HG02610 (cell line): ENCODE measurements around the gene NANOG.
A peak's percentile ranks its signal among the peaks of the same experiment; 100 is the strongest.
"Not testable (repeated sequence)": the region's sequence is repeated elsewhere in the genome, so short reads cannot be mapped to it uniquely, and the experiment has no call there.

Experiments used
- ATAC-seq: cut with Tn5 transposase; IDR thresholded peaks from one replicate; pipeline ENCODE4 v1.9.1; 2021; ENCODE audit warnings: mild to moderate bottlenecking, moderate library complexity; ENCODE audit not compliant: unreplicated experiment

NANOG gene

DNA sequence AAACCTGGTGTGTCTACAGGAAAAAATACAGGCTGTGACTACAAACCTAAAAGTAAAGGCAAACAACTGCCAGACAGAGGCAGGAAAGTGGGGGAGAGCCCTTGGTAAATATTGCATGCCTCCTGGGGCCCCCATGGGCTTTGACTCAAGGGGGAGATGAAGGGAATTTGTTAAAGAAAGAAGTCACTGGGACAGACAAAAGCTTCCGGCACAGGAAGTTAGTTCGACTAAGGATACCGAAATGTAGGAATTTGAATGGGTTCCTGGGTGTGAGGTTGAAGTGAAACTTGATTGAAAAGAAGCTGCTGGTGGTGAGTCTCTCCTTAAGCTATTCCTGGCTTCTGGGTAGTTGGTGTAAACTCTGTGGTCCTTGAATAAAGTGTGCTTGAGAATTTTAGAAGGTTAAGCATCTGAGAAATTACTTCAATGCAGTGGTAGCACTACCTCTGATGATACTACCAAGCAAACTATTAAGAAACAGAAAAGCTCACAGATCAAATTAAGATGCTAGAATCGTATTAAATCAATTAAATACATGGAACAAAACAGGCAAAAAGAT, 9.6 kb downstream of the NANOG start:
- ATAC-seq, result not testable (repeated sequence)

DNA sequence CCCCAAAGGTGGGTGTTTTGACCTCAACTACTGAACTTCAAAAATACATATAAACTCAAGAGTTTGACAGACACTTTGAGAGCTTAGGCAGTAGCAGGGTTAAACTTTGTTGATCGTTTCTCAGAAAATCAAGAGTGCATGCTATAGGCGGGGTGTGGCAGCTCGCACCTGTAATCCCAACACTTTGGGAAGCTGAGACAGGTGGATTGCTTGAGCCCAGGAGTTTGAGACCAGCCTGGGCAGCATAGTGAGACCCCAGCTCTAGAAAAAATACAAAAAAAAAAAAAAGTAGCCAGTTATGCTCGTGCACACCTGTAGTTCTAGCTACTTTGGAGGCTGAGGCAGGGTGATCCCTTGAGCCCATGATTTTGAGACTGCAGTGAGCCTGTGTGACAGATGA, 12.3 kb downstream of the NANOG start:
- no peak for ATAC-seq

GRCh38 chr12:7806319-7806718, 17.1 kb downstream of the NANOG start:
- ATAC-seq, result not testable (repeated sequence)

- no peak for ATAC-seq
Measured at GRCh38 chr12:7806863-7807487, 17.8 kb downstream of the NANOG start.

- ATAC-seq, result not testable (repeated sequence)
Measured at GRCh38 chr12:7825754-7826153, 36.6 kb downstream of the NANOG start.

GRCh38 chr12:7829737-7830136, 40.5 kb downstream of the NANOG start:
- not testable (repeated sequence) for ATAC-seq

GRCh38 chr12:7832059-7832696, 43.0 kb downstream of the NANOG start:
- peak; percentile 46 for ATAC-seq

GRCh38 chr12:7833201-7833600, 44.0 kb downstream of the NANOG start:
- ATAC-seq, result not testable (repeated sequence)

DNA sequence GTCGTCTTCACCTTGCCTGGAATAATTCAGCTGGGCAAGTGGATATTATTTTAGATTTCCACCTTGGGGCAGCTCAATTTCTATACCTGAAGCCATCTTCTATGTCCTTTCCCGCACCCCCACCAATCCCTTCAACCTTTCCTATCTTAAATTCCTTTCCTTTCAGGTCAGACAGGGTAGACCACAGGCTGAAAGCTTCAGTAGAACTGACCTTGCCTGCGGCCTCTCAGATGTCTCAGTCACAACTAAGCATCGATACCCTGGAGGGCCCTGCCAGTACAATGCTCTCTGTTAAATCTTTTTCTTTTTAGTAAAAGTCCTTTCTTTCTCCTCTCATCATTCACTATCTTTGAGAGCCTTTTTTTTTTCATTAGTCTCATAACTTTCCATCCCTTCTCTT, 44.6 kb downstream of the NANOG start:
- ATAC-seq, result no peak

- no peak for ATAC-seq
Measured at GRCh38 chr12:7834701-7835100, 45.5 kb downstream of the NANOG start.

- ATAC-seq, result no peak
Measured at GRCh38 chr12:7835116-7835515, 45.9 kb downstream of the NANOG start.

DNA sequence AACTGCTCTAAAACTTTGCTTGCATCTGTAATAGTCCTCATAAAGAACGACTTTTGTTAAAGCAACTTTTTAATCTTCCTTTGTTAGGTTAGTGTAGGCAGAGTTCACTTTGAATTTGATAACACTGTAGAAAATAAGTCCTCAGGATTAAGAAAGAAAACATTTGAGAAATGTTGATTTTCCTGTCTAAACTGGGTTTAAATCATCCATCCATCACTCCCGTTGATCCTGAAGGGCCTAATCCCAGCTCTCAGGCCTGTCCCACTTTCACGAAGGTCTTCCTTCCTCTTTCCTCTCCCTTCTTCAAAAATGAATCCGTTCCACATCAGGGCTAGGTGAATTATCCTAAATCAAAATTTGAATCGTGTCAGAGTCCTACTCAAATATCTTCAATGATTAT, 46.6 kb downstream of the NANOG start:
- ATAC-seq, result no peak

DNA sequence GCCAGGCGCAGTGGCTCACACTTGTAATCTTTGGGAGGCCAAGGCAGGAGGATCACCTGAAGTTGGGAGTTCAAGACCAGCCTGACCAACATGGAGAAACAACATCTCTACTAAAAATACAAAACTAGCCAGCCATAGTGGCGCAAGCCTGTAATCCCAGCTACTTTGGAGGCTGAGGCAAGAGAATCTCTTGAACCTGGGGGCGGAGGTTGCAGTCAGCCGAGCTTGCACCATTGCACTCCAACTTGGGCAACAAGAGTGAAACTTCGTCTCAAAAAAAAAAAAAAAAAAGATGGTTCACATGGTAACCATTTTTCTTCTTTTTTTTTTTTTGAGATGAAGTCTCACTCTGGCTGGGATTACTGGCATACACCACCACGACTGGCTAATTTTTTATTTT, 48.2 kb downstream of the NANOG start:
- no peak for ATAC-seq

DNA sequence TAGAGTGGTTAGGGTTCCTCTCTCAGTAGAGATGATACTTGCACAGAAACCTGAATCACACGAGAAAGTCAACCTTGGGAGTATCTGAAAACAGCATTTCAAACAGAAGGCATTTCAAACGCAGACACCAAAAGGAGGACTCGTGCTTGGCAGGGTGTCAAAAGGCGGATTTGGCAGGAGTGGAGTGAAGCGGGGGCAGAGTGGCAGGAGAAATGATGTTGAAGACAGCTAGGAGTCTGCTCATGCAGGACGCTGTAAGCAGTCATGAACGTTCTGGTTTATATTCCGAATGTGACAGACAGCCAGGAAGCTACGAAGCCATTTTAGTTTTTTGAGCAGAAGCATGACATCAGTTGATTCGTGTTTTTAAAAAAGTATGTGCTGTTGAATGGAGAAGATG, 50.0 kb downstream of the NANOG start:
- not testable (repeated sequence) for ATAC-seq

- not testable (repeated sequence) for ATAC-seq
Measured at GRCh38 chr12:7839848-7840247, 50.6 kb downstream of the NANOG start.

GRCh38 chr12:7842444-7842843, 53.2 kb downstream of the NANOG start:
- not testable (repeated sequence) for ATAC-seq

GRCh38 chr12:7843149-7843548, 53.9 kb downstream of the NANOG start:
- ATAC-seq, result not testable (repeated sequence)

DNA sequence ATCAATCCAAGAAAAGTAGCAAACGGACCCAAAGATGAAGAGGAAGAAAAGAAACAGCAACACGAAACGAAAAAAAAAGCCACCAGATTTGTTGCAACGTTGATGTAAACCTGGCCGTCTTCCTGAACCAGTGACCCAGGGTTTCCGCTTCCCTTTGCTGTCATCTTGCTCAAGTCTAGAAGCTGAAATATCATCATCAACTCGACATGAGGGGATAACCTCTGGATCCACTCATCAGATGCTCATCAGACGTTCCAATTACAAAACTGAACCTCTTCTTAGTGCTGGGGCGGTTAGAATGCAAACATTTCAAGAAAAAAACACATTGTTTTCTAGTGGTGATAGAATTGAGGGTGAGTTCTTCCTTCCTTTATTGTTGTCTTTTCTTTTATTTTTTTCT, 54.4 kb downstream of the NANOG start:
- ATAC-seq, result not testable (repeated sequence)

- no peak for ATAC-seq
Measured at GRCh38 chr12:7844116-7844515, 54.9 kb downstream of the NANOG start.

- not testable (repeated sequence) for ATAC-seq
Measured at GRCh38 chr12:7847226-7848097, 58.3 kb downstream of the NANOG start.

GRCh38 chr12:7848098-7848422, 58.9 kb downstream of the NANOG start:
- ATAC-seq, result not testable (repeated sequence)
